Cardiac septum (tissue), 1 donor: ENCODE measurements around the gene PFDN1. TPM values are rescaled to one million over a fixed set of nuclear protein-coding genes. Genes with fewer than 3 reads are reported as not detected.

ENCODE experiments used
- DNase-seq: peaks from one replicate; pipeline ENCODE4 v3.0.0-alpha.2; 2020; ENCODE audit warnings: low spot score
- intact Hi-C: fragments of 100-400 bp; cut with DNase I; formaldehyde crosslinking; loops from one replicate; pipeline ENCODE4 v1.14.0; 2022
- total RNA-seq: library from RNA; stranded (reverse); fragmentation: NEBNext Ultra II Directional; extraction: Animal tissue kit (Norgen Biotek cat#: 25700); gene quantifications from one replicate; pipeline ENCODE4 v1.2.1, GENCODE V29; 2021
- donor health status: DM: no; HTN: no; CAD: no.

The PFDN1 gene
- total RNA-seq, 1 donor from 2014 or later: 71.7 TPM

- no peak for DNase-seq
- intact Hi-C loops: no loop called here
Observed at GRCh38 chr5:140336388-140336787, 33.5 kb upstream of the PFDN1 start.

GRCh38 chr5:140331638-140332037, 28.7 kb upstream of the PFDN1 start:
- intact Hi-C loops: no loop called here
- DNase-seq: no peak

- intact Hi-C loops: loop anchor here (1.0 kb wide), 1 partner anchor 18 kb away; no protein-coding TSS in a partner anchor
- DNase-seq: no peak
Observed at GRCh38 chr5:140329739-140330481, 27.0 kb upstream of the PFDN1 start.

GRCh38 chr5:140328036-140328764, 25.3 kb upstream of the PFDN1 start:
- DNase-seq: no peak
- intact Hi-C loops: no loop called here

- intact Hi-C loops: no loop called here
- no peak for DNase-seq
Observed at GRCh38 chr5:140327589-140327988, 24.7 kb upstream of the PFDN1 start.

GRCh38 chr5:140325486-140325885, 22.6 kb upstream of the PFDN1 start:
- intact Hi-C loops: no loop called here
- DNase-seq: no peak

GRCh38 chr5:140324617-140325241, 21.8 kb upstream of the PFDN1 start:
- intact Hi-C loops: no loop called here
- DNase-seq: no peak

GRCh38 chr5:140324041-140324600, 21.2 kb upstream of the PFDN1 start:
- intact Hi-C loops: no loop called here

GRCh38 chr5:140322751-140323731, 20.1 kb upstream of the PFDN1 start:
- no peak for DNase-seq
- intact Hi-C loops: no loop called here

More at GRCh38 chr5:140324041-140324600, 21.2 kb upstream of the PFDN1 start:
- no peak for DNase-seq

GRCh38 chr5:140321796-140322195, 18.9 kb upstream of the PFDN1 start:
- intact Hi-C loops: no loop called here
- no peak for DNase-seq

- intact Hi-C loops: no loop called here
- no peak for DNase-seq
Observed at GRCh38 chr5:140319833-140320232, 16.9 kb upstream of the PFDN1 start.

- DNase-seq: no peak
- intact Hi-C loops: no loop called here
Observed at GRCh38 chr5:140318792-140319191, 15.9 kb upstream of the PFDN1 start.

GRCh38 chr5:140317859-140318258, 15.0 kb upstream of the PFDN1 start:
- no peak for DNase-seq
- intact Hi-C loops: no loop called here

- DNase-seq: no peak
- intact Hi-C loops: loop anchor here (1.0 kb wide), 1 partner anchor 17 kb away; no protein-coding TSS in a partner anchor
Observed at GRCh38 chr5:140312791-140313189, 9.9 kb upstream of the PFDN1 start.

- no peak for DNase-seq
- intact Hi-C loops: loop anchor here (1.0 kb wide), 1 partner anchor 17 kb away; no protein-coding TSS in a partner anchor
Observed at GRCh38 chr5:140312067-140312790, 9.3 kb upstream of the PFDN1 start.

GRCh38 chr5:140311011-140311467, 8.1 kb upstream of the PFDN1 start:
- intact Hi-C loops: no loop called here
- DNase-seq: no peak

- intact Hi-C loops: no loop called here
- no peak for DNase-seq
Observed at GRCh38 chr5:140310434-140310833, 7.5 kb upstream of the PFDN1 start.

- intact Hi-C loops: no loop called here
- DNase-seq: no peak
Observed at GRCh38 chr5:140309706-140310249, 6.9 kb upstream of the PFDN1 start.
